Epidermal melanocyte (primary cell): ENCODE results near the gene HSPH1.

ENCODE experiments used
- DNase-seq: peaks from one replicate; pipeline ENCODE4 v3.0.0; 2011; ENCODE audit warnings: low spot score; ENCODE audit not compliant: insufficient read length

Gene HSPH1

GRCh38 chr13:31131470-31131961, 30.2 kb downstream of the HSPH1 start:
- no peak for DNase-seq

GRCh38 chr13:31129419-31129818, 32.3 kb downstream of the HSPH1 start:
- no peak for DNase-seq

DNA sequence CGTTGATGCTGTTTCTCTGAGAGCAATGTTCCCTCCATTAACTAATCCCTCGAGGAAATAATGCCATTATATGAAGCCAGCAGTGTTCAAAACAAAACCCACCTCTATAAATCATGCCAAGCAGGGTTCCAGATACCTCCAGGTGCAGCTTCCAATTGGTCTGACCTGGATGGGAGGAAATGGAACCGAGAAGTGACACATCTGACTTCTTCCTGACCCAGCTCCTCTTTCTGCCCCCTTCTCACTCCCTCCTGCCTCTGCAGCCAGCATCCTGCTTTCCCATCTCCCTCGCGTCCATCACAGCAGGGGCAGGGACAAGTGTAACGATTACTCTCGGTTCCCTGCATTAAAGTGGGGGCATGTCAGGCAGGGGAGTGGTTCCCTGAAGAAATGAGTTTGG, 37.5 kb downstream of the HSPH1 start:
- no peak for DNase-seq

DNA sequence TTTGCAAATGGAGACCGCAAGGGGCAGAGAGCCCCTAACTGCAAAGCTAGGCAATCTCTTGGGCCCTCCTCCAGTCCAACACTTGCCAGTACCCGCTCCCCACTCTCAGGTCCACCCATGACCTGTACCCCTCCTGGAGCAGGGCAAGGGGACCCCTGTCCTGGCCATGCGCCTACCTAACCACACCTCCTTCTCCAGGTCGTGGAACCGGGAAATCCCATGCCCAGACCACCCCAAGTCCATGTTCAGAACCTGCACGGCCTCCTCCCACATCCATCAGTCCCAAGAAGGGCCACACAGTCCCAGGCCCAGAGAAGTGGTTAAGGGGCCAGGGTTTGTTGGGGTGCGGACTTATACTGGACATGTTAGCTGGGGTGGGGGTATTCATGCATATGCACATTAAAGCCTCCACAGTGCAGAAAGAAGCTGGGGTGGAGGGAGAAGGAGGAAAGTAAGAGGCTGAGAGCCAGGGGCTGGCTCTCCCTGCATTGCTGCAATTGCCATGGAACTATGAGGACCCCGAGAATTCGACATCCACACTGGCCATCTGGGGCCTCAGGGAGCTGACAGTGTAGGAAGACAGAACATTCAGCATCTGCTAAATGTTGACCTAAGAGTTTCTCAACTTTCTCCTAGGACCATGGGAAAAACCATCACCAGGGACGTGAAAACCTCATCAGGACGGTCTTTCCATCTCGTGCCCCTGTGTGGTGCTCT, 39.0 kb downstream of the HSPH1 start:
- DNase-seq = no peak

DNA sequence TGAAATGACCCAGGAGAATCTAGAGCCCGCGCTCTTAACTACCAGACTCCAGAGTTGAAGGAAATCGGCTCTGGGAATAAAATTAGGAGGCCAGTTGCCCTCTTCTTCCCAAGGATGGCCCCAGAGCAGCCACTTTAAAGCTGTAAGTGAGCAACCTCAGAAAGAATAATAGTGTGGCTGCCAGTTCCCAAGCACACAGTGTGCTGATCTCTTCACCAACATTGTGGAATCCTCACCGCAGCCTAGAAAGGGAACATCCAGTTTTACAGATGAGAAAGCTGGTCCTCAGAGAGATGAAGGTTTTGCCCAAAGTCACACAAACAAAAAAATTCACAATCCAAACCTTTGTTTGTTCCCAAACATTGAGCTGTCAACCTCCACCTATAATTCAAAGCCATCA, 39.6 kb downstream of the HSPH1 start:
- DNase-seq = no peak

GRCh38 chr13:31121379-31122140, 40.1 kb downstream of the HSPH1 start:
- no peak for DNase-seq

- no peak for DNase-seq
These were observed 41.6 kb downstream of the HSPH1 start for GRCh38 chr13:31119966-31120700.

DNA sequence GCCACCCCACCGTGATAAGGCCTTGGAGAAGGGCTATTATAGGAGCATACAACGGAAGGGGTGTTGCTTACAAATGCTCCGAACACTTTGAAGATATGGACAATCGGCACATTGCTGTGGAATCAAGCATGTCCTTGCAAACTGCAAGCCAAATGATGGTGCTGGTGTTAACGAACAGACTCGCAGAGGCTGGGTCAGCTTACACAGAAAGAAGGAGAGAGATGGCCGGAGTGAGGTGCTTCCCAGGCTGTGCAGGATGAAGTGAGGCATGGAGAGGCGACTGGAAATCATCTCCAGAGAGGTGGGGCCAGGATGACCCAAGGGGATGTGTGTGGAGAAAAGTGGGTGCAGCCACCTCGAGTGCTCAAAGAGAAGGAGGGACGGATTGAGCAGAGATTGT, 42.2 kb downstream of the HSPH1 start:
- no peak for DNase-seq

- no peak for DNase-seq
These were observed 45.5 kb downstream of the HSPH1 start for GRCh38 chr13:31116224-31116623.

DNA sequence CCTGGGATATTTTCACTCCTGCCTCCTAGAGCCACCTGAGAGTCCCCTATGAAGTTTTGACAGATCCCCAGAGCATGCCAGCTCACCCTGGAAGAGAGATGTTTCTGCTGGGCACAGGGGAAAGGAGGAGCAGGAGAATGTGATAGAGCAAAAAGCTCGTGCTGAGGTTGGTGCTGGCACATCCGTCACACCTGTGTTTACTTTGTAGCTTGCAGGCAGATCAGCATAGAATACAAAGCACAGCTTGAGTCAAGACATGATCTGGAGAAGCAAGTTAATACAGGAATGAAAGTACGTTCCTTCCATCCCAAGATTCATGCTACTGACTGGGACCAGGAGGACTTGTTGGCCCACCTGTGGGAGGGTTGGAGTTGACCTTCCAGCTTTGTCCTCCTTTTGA, 46.1 kb downstream of the HSPH1 start:
- no peak for DNase-seq

- no peak for DNase-seq
These were observed 47.1 kb downstream of the HSPH1 start for GRCh38 chr13:31114641-31115040.

DNA sequence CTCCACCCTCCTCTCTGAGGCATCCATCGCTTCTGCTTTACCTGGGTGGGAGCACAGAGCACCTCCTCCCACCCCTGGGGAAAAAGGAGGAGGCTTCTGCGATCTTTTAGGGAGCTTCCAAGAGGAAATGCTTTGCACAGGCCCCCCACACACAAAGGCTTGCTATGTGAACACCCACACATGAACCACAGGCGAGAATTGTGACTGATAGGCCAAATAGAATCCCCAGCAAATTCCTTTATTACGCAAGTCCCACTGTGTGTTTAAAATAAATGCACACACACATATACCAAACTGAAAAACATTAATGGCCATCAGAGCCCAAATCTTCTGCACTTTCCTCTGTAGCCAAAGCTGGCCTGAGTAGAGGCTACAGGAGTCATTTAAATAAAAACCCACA, 50.6 kb downstream of the HSPH1 start:
- DNase-seq = no peak

DNA sequence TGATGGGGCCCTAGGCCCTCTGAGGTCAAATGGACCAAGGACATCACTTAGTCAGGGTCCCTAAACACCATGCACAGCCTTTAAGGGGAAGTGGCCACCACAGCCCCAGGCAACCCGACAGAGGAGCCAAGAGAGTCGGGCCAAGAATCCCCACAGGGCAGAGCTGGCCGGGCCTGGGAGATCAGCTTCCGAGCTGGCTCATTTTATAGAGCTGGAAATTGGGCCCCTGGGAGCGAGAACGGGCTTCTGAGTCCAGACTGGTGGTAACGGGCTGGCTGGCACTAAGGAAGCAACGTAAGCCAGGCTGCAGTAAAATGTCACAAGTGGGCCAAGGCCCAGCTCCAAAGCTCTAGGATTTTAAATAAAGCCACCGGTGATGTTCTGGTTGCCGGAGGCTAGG, 51.1 kb downstream of the HSPH1 start:
- DNase-seq = no peak

- DNase-seq = no peak
These were observed 51.5 kb downstream of the HSPH1 start for GRCh38 chr13:31110169-31110568.

DNA sequence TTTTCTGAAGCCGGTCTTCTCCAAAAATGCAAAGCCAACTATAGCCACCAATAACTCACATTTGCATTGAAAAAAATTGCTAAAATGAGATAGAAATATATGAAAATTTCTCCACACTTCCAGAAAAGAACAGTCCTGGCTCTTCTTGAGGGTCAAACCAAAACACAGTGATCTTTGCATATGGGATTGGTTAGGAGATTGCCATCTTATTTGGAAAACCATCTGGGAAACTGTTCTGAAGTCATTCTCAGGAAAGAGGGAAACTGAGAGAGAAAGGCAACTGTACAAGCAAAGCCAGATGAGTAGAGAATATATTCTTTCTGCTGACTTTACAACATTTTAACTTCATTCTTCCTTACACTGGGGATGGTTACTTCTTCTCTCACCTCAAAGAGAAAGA, 54.6 kb downstream of the HSPH1 start:
- DNase-seq = no peak

- DNase-seq = no peak
These were observed 55.8 kb downstream of the HSPH1 start for GRCh38 chr13:31105856-31106255.

- no peak for DNase-seq
These were observed 56.5 kb downstream of the HSPH1 start for GRCh38 chr13:31105020-31105795.

- DNase-seq = no peak
These were observed 58.8 kb downstream of the HSPH1 start for GRCh38 chr13:31102905-31103304.

- DNase-seq = no peak
These were observed 60.1 kb downstream of the HSPH1 start for GRCh38 chr13:31101472-31102170.

DNA sequence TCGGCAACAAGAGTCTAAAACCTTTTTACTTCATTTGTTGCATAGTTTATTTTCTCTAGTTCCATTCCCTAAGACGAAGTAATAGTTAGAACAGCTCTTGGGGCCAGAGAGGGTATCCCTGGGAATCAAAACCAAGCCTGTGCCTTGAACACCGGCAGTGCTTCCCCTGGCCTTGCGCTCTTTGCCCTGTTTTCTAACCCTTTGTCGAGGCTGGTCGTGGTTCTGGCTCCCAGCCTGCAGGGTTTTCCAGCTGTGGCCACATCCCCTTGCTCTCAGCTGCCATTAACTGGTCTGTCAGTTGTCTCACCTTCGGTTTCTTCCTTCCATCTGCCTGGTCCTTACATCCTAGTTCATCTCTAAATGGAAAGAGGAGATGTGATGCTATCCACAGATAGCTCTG, 61.0 kb downstream of the HSPH1 start:
- DNase-seq = no peak
